HEK293 (cell line): Measurements from ENCODE around the gene RPRD2.

Experiments
- CTCF ChIA-PET: fragments of 350-600 bp; formaldehyde crosslinking; extraction: SDS; loops from one replicate; lab custom pipeline; 2021; ENCODE audit warnings: antibody characterized with exemption; lab: Yijun Ruan, JAX
- POLR2A ChIA-PET: fragments of 300-600 bp; formaldehyde crosslinking; extraction: SDS; loops from one replicate; lab custom pipeline; 2020; ENCODE audit warnings: antibody characterized with exemption, inconsistent platforms; lab: Yijun Ruan, JAX
- H3K27ac ChIP-seq: fragments of 200-500 bp; sonication (Bioruptor generic); 2 replicates; pipeline ENCODE4 v1.5.1; 2014; ENCODE audit warnings: low read depth, low read length, control low read depth, inconsistent platforms; ENCODE audit errors: extremely low read depth
- H3K36me3 ChIP-seq, 2 experiments: fragments of 200-500 bp in 1 of 2; sonication (Bioruptor generic) in 1 of 2; 1 replicate in 1 of 2; 2 replicates in 1 of 2; pipeline ENCODE4 v1.5.1; 2014 to 2017; ENCODE audit warnings: inconsistent platforms in 2 of 2, low read length in 2 of 2; ENCODE audit not compliant: control insufficient read depth in 2 of 2, insufficient read depth in 1 of 2
- H3K4me1 ChIP-seq: fragments of 200-500 bp; sonication (Bioruptor generic); 2 replicates; pipeline ENCODE4 v1.5.1; 2014; ENCODE audit warnings: mild to moderate bottlenecking, low read length, inconsistent platforms; ENCODE audit not compliant: control insufficient read depth, insufficient read depth
- H3K4me3 ChIP-seq: 2 replicates; pipeline ENCODE4 v1.5.1; 2011; ENCODE audit warnings: low read depth, mild to moderate bottlenecking, control low read depth, low read length, moderate library complexity
- H3K9me3 ChIP-seq: fragments of 200-500 bp; sonication (Bioruptor generic); 2 replicates; pipeline ENCODE4 v1.5.1; 2014; ENCODE audit warnings: low read depth, low read length, inconsistent platforms; ENCODE audit not compliant: control insufficient read depth, insufficient read depth
- GLIS1 ChIP-seq: fragments of 450-650 bp; formaldehyde crosslinking; IDR thresholded peaks from 2 replicates; pipeline ENCODE4 v1.5.1; 2016; ENCODE audit warnings: missing biosample characterization, missing genetic modification characterization
- HOXD13 ChIP-seq: sonication (generic); formaldehyde crosslinking; IDR thresholded peaks from 2 replicates; pipeline ENCODE4 v1.8.0; 2022; ENCODE audit warnings: missing genetic modification reagents, borderline replicate concordance
- KLF1 ChIP-seq: fragments of 450-650 bp; formaldehyde crosslinking; IDR thresholded peaks from 2 replicates; pipeline ENCODE4 v1.5.1; 2016; ENCODE audit warnings: missing biosample characterization, missing genetic modification characterization
- KLF10 ChIP-seq: fragments of 450-650 bp; IDR thresholded peaks from 2 replicates; pipeline ENCODE4 v1.5.1; 2018; ENCODE audit warnings: missing biosample characterization, mild to moderate bottlenecking, missing genetic modification characterization
- KLF8 ChIP-seq: fragments of 450-650 bp; formaldehyde crosslinking; IDR thresholded peaks from 2 replicates; pipeline ENCODE4 v1.5.1; 2016; ENCODE audit warnings: missing biosample characterization, missing genetic modification characterization
- MEIS1 ChIP-seq: sonication (generic); formaldehyde crosslinking; IDR thresholded peaks from 2 replicates; pipeline ENCODE4 v1.8.1; 2022; ENCODE audit warnings: missing genetic modification reagents, mild to moderate bottlenecking, borderline replicate concordance
- SETDB1 ChIP-seq: IDR thresholded peaks from one replicate; pipeline ENCODE4 v1.6.1; 2017; ENCODE audit warnings: mild to moderate bottlenecking, low read length, moderate library complexity, mixed read lengths; ENCODE audit not compliant: insufficient read length
- ZBTB20 ChIP-seq: fragments of 450-650 bp; formaldehyde crosslinking; IDR thresholded peaks from 2 replicates; pipeline ENCODE4 v1.5.1; 2016; ENCODE audit warnings: missing biosample characterization, missing genetic modification characterization
- ZBTB8A ChIP-seq: fragments of 450-650 bp; formaldehyde crosslinking; IDR thresholded peaks from 2 replicates; pipeline ENCODE4 v1.5.1; 2016; ENCODE audit warnings: missing biosample characterization, missing genetic modification characterization
- ZFP69B ChIP-seq: fragments of 450-650 bp; formaldehyde crosslinking; IDR thresholded peaks from 2 replicates; pipeline ENCODE4 v1.5.1; 2016; ENCODE audit warnings: missing biosample characterization, missing genetic modification characterization
- ZNF10 ChIP-seq: fragments of 450-650 bp; formaldehyde crosslinking; IDR thresholded peaks from 2 replicates; pipeline ENCODE4 v1.5.1; 2017; ENCODE audit warnings: missing biosample characterization, missing genetic modification characterization
- ZNF121 ChIP-seq: fragments of 450-650 bp; formaldehyde crosslinking; IDR thresholded peaks from 2 replicates; pipeline ENCODE4 v1.5.1; 2016; ENCODE audit warnings: missing biosample characterization, missing genetic modification characterization
- ZNF184 ChIP-seq: fragments of 450-650 bp; IDR thresholded peaks from 2 replicates; pipeline ENCODE4 v1.5.1; 2018; ENCODE audit warnings: missing biosample characterization, mild to moderate bottlenecking, missing genetic modification characterization
- ZNF19 ChIP-seq: fragments of 450-650 bp; formaldehyde crosslinking; IDR thresholded peaks from 2 replicates; pipeline ENCODE4; 2016; ENCODE audit warnings: missing biosample characterization, missing genetic modification characterization, low read depth
- ZNF248 ChIP-seq: fragments of 450-650 bp; formaldehyde crosslinking; IDR thresholded peaks from 2 replicates; pipeline ENCODE4 v1.5.1; 2017; ENCODE audit warnings: missing biosample characterization, missing genetic modification characterization
- ZNF335 ChIP-seq: fragments of 450-650 bp; formaldehyde crosslinking; conservative IDR thresholded peaks from 2 replicates; pipeline ENCODE4 v1.5.1; 2016; ENCODE audit warnings: missing biosample characterization, missing genetic modification characterization
- ZNF350 ChIP-seq: fragments of 450-650 bp; formaldehyde crosslinking; IDR thresholded peaks from 2 replicates; pipeline ENCODE4 v1.5.0; 2017; ENCODE audit warnings: missing biosample characterization, mild to moderate bottlenecking, missing genetic modification characterization
- ZNF37A ChIP-seq: fragments of 450-650 bp; IDR thresholded peaks from 2 replicates; pipeline ENCODE4 v1.5.1; 2018; ENCODE audit warnings: missing biosample characterization, missing genetic modification characterization
- ZNF433 ChIP-seq: fragments of 450-650 bp; formaldehyde crosslinking; IDR thresholded peaks from 2 replicates; pipeline ENCODE4 v1.5.1; 2016; ENCODE audit warnings: missing biosample characterization, missing genetic modification characterization, low read depth
- ZNF510 ChIP-seq: fragments of 450-650 bp; formaldehyde crosslinking; IDR thresholded peaks from 2 replicates; pipeline ENCODE4 v1.5.1; 2018; ENCODE audit warnings: mild to moderate bottlenecking, missing genetic modification characterization, missing biosample characterization; ENCODE audit not compliant: insufficient replicate concordance
- ZNF529 ChIP-seq: fragments of 450-650 bp; formaldehyde crosslinking; IDR thresholded peaks from 2 replicates; pipeline ENCODE4 v1.5.1; 2017; ENCODE audit warnings: missing genetic modification characterization, missing biosample characterization; ENCODE audit not compliant: insufficient replicate concordance
- ZNF549 ChIP-seq: fragments of 450-650 bp; IDR thresholded peaks from 2 replicates; pipeline ENCODE4 v1.5.1; 2018; ENCODE audit warnings: missing biosample characterization, missing genetic modification characterization, mild to moderate bottlenecking, inconsistent platforms, moderate library complexity
- ZNF596 ChIP-seq: fragments of 450-650 bp; IDR thresholded peaks from 2 replicates; pipeline ENCODE4 v1.5.0; 2018; ENCODE audit warnings: missing biosample characterization, mild to moderate bottlenecking, missing genetic modification characterization, moderate library complexity
- ZNF658 ChIP-seq: fragments of 450-650 bp; formaldehyde crosslinking; IDR thresholded peaks from 2 replicates; pipeline ENCODE4; 2016; ENCODE audit warnings: missing biosample characterization, missing genetic modification characterization
- ZNF792 ChIP-seq: fragments of 450-650 bp; formaldehyde crosslinking; IDR thresholded peaks from 2 replicates; pipeline ENCODE4 v1.5.1; 2016; ENCODE audit warnings: missing biosample characterization, missing genetic modification characterization
- ZSCAN23 ChIP-seq: fragments of 450-650 bp; formaldehyde crosslinking; IDR thresholded peaks from 2 replicates; pipeline ENCODE4 v1.5.1; 2016; ENCODE audit warnings: missing biosample characterization, missing genetic modification characterization
- ZXDB ChIP-seq: fragments of 450-650 bp; formaldehyde crosslinking; IDR thresholded peaks from 2 replicates; pipeline ENCODE4 v1.5.1; 2016; ENCODE audit warnings: missing biosample characterization, missing genetic modification characterization
- TF ChIP-seq, protein P1 (sequence below): fragments of 450-650 bp; formaldehyde crosslinking; conservative IDR thresholded peaks from 2 replicates; pipeline ENCODE4 v1.5.1; 2016; ENCODE audit warnings: low read depth, missing biosample characterization, missing genetic modification characterization
- TF ChIP-seq, protein P2 (sequence below): fragments of 450-650 bp; formaldehyde crosslinking; IDR thresholded peaks from 2 replicates; pipeline ENCODE4 v1.5.1; 2016; ENCODE audit warnings: missing biosample characterization, missing genetic modification characterization
- TF ChIP-seq, protein P3 (sequence below): fragments of 450-650 bp; formaldehyde crosslinking; IDR thresholded peaks from 2 replicates; pipeline ENCODE4 v1.5.1; 2016; ENCODE audit warnings: missing biosample characterization, missing genetic modification characterization

The RPRD2 gene

DNA sequence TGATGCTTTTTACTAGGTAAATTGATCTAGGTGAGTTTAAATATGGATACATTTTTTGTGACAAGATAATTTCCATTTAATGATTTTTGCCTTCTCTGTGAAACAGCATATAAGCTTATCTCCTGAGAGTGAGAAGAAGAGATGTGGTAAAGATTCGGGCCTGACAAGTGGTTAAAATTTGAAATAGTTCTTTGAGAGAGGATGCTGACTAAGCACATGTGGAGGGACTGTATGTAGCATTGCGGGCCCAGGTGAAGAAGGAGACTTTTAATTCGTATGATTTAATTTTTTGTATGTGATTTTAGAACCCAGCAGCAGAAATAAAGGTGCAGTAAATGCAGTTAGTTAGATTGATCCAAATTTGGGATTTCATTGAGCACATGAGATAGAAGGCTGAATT lies 51.9 kb downstream of the RPRD2 start (continued):
- TF ChIP-seq, protein P1, sequence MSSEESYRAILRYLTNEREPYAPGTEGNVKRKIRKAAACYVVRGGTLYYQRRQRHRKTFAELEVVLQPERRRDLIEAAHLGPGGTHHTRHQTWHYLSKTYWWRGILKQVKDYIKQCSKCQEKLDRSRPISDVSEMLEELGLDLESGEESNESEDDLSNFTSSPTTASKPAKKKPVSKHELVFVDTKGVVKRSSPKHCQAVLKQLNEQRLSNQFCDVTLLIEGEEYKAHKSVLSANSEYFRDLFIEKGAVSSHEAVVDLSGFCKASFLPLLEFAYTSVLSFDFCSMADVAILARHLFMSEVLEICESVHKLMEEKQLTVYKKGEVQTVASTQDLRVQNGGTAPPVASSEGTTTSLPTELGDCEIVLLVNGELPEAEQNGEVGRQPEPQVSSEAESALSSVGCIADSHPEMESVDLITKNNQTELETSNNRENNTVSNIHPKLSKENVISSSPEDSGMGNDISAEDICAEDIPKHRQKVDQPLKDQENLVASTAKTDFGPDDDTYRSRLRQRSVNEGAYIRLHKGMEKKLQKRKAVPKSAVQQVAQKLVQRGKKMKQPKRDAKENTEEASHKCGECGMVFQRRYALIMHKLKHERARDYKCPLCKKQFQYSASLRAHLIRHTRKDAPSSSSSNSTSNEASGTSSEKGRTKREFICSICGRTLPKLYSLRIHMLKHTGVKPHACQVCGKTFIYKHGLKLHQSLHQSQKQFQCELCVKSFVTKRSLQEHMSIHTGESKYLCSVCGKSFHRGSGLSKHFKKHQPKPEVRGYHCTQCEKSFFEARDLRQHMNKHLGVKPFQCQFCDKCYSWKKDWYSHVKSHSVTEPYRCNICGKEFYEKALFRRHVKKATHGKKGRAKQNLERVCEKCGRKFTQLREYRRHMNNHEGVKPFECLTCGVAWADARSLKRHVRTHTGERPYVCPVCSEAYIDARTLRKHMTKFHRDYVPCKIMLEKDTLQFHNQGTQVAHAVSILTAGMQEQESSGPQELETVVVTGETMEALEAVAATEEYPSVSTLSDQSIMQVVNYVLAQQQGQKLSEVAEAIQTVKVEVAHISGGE: no peak
- TF ChIP-seq ZNF350: no peak
- TF ChIP-seq HOXD13: no peak

DNA sequence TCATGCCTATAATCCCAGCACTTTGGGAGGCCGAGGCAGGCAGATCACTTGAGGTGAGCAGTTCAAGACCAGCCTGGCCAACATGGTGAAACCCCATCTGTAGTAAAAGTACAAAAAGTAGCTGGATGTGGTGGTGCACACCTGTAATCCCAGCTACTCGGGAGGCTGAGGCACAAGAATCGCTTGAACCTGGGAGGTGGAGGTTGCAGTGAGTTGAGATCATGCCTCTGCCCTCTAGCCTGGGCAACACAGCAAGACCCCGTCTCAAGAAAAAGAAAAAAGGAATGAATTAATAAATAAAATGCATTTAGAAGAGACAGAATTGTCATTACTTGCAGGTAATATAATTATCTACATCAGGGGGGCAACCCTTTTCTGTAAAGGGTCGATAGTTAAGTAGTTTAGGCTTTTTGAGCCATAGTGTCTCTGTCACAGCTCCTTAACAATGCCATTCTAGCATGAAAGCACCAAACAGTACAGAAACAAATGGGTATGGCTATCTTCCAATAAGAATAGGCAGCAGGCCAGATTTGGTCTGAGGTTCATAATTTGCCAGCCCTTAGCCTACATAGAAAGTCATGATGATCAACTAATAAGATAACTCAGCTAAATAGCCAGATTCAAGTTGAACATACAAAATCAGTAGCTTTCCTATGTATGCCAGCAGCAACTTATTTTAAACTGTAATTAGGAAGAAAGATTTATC lies 56.8 kb downstream of the RPRD2 start:
- H3K4me1 ChIP-seq: no peaks in the 10 kb centered on the region
- no peak overlapping the region for H3K4me3 ChIP-seq
- ChIA-PET CTCF (interaction anchor here (0.6 to 1.1 kb wide), 3 partner anchors 9 to 1538 kb away, joined by 3 to 5 read pairs (median 4); no protein-coding TSS in a partner anchor), POLR2A (no interaction called here)
- TF ChIP-seq ZNF121 (tag by site-specific recombination): peak; percentile 90
- TF ChIP-seq KLF1 (tag by site-specific recombination): no peak
- TF ChIP-seq ZNF335: no peak
- no peak for TF ChIP-seq ZFP69B
- TF ChIP-seq ZBTB20 (tag by site-specific recombination): no peak
- TF ChIP-seq ZNF596: no peak
- no peak for TF ChIP-seq KLF10 (tag by site-specific recombination)
- TF ChIP-seq ZSCAN23: no peak
- TF ChIP-seq MEIS1 (CRISPR knock-in tag): no peak
- 0 out of 2 replicates have a peak, but pooled peaks have one; percentile 15 for TF ChIP-seq ZXDB (tag by site-specific recombination)
- TF ChIP-seq ZBTB8A (tag by site-specific recombination): no peak
- no peak for TF ChIP-seq ZNF549 (tag by site-specific recombination)
- no peak for TF ChIP-seq GLIS1
- no peak for TF ChIP-seq ZNF433
- TF ChIP-seq ZNF658: no peak
- H3K36me3 ChIP-seq: peaks cover 7 to 20% of the 10 kb centered on the region in 2 experiments; a peak in 2 of 3 replicates
- H3K27ac ChIP-seq: no peak overlapping the region
- no peaks in the 10 kb centered on the region for H3K9me3 ChIP-seq

DNA sequence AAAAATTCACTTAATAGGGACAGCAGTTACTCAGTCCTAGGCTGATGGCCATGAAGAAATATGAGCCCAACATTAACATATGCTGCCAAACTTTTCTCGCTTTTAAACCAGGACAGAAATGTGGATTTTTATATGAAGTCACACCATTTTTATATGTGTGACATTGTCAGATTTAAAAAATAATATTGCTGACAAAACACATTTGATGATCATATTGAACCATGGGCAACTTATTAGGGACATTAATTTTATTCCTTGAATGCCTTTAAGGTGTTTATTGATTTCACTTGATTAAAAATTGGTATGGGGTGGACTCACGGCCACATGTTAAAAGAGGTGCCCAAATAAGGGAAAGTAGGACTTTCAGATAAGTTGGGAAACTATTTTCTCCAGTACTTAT lies 58.6 kb downstream of the RPRD2 start:
- no peaks in the 10 kb centered on the region for H3K4me1 ChIP-seq
- no peaks in the 10 kb centered on the region for H3K9me3 ChIP-seq
- ChIA-PET POLR2A (no interaction called here), CTCF (interaction anchor here (1.1 kb wide), 1 partner anchor 110 kb away, joined by 3 read pairs; no protein-coding TSS in a partner anchor)
- no peak overlapping the region for H3K27ac ChIP-seq
- peaks cover 7 to 20% of the 10 kb centered on the region in 2 experiments; a peak in 2 of 3 replicates for H3K36me3 ChIP-seq
- H3K4me3 ChIP-seq: no peak overlapping the region
- TF ChIP-seq ZNF19 (tag by site-specific recombination) (no peak), ZNF248 (tag by site-specific recombination) (no peak), MEIS1 (CRISPR knock-in tag) (no peak), ZNF121 (tag by site-specific recombination) (no peak), ZNF529 (no peak), ZNF10 (tag by site-specific recombination) (no peak), ZNF184 (tag by site-specific recombination) (no peak), ZNF792 (no peak), KLF8 (tag by site-specific recombination) (no peak), ZNF37A (tag by site-specific recombination) (no peak), SETDB1 (no peak), ZNF510 (tag by site-specific recombination) (no peak)
- TF ChIP-seq, protein P2, sequence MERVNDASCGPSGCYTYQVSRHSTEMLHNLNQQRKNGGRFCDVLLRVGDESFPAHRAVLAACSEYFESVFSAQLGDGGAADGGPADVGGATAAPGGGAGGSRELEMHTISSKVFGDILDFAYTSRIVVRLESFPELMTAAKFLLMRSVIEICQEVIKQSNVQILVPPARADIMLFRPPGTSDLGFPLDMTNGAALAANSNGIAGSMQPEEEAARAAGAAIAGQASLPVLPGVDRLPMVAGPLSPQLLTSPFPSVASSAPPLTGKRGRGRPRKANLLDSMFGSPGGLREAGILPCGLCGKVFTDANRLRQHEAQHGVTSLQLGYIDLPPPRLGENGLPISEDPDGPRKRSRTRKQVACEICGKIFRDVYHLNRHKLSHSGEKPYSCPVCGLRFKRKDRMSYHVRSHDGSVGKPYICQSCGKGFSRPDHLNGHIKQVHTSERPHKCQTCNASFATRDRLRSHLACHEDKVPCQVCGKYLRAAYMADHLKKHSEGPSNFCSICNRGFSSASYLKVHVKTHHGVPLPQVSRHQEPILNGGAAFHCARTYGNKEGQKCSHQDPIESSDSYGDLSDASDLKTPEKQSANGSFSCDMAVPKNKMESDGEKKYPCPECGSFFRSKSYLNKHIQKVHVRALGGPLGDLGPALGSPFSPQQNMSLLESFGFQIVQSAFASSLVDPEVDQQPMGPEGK (tag by site-specific recombination): no peak
- TF ChIP-seq, protein P3, sequence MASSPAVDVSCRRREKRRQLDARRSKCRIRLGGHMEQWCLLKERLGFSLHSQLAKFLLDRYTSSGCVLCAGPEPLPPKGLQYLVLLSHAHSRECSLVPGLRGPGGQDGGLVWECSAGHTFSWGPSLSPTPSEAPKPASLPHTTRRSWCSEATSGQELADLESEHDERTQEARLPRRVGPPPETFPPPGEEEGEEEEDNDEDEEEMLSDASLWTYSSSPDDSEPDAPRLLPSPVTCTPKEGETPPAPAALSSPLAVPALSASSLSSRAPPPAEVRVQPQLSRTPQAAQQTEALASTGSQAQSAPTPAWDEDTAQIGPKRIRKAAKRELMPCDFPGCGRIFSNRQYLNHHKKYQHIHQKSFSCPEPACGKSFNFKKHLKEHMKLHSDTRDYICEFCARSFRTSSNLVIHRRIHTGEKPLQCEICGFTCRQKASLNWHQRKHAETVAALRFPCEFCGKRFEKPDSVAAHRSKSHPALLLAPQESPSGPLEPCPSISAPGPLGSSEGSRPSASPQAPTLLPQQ (tag by site-specific recombination): no peak
